LNCAP (cell line): Measurements from ENCODE around the gene WDR26.

ENCODE experiments used
- TF ChIP-seq, protein P1 (sequence below): fragments of 450-650 bp; IDR thresholded peaks from 2 replicates; pipeline ENCODE4 v1.5.1; 2017; ENCODE audit warnings: mild to moderate bottlenecking

WDR26 gene

DNA sequence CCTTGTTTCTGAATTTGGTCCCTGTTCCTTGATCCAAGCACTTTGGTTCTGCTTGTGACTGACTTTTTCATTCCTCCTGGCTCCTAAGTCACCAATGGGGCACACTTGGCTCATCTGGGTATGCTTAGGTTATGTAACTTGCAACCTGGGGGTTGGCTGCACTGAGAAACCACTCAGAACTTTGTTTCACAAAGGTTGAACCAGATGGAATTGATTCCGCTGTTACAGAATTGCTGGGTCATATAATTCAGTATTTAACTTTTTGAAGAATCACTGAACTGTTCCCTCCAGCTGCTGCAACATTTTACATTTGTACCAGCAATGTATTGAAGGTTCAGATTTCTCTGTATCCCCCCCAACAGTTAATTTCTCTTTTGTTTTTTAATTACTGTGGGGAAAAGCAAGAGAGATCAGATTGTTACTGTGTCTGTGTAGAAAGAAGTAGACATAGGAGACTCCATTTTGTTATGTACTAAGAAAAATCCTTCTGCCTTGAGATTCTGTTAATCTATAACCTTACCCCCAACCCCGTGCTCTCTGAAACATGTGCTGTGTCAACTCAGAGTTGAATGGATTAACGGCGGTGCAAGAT, 95.1 kb downstream of the WDR26 start:
- TF ChIP-seq, protein P1, sequence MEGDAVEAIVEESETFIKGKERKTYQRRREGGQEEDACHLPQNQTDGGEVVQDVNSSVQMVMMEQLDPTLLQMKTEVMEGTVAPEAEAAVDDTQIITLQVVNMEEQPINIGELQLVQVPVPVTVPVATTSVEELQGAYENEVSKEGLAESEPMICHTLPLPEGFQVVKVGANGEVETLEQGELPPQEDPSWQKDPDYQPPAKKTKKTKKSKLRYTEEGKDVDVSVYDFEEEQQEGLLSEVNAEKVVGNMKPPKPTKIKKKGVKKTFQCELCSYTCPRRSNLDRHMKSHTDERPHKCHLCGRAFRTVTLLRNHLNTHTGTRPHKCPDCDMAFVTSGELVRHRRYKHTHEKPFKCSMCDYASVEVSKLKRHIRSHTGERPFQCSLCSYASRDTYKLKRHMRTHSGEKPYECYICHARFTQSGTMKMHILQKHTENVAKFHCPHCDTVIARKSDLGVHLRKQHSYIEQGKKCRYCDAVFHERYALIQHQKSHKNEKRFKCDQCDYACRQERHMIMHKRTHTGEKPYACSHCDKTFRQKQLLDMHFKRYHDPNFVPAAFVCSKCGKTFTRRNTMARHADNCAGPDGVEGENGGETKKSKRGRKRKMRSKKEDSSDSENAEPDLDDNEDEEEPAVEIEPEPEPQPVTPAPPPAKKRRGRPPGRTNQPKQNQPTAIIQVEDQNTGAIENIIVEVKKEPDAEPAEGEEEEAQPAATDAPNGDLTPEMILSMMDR, result no peak

DNA sequence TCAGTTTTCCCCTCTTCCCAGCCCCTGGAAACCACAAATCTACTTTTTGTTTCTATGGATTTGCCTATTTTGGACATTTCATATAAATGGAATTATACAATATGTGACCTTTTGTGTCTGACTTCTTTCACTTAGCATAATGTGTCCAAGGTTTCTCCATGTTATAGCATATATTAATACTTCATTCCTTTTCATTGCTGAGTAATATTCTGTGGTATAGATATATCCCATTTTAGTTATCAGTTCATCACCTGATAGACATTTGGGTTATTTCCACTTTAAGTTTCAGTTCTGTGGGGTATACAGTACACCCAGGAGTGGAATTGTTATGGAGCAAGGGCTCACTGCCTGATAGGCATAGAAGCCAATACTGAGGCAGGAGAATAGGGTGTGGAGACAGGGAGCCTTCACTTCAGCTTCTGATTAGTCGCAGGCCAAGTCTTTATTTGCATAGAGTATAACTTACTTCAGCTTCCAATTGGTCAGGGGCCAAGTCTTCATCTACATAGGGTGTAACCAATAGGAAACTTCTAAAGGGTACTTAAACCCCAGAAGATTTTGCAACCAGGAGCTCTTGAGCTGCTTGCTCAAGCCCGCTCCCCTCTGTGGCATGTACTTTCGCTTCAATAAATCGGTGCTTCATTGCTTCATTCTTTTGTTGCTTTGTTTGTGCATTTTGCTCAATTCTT, 96.3 kb downstream of the WDR26 start:
- TF ChIP-seq, protein P1, result no peak
